IPS-18a (cell line): ENCODE measurements around the gene GTF2IRD1.
"Not testable (repeated sequence)": the region's sequence is repeated elsewhere in the genome, so short reads cannot be mapped to it uniquely, and the experiment has no call there.

Source experiments
- H3K27ac ChIP-seq: one replicate; pipeline ENCODE4 v1.5.1; 2013; ENCODE audit warnings: low read length
- H3K27me3 ChIP-seq: one replicate; pipeline ENCODE4 v1.6.1; 2013; ENCODE audit warnings: mild to moderate bottlenecking, low read length; ENCODE audit not compliant: control insufficient read depth, insufficient read depth
- H3K36me3 ChIP-seq: one replicate; pipeline ENCODE4 v1.6.1; 2013; ENCODE audit warnings: low read depth, low read length; ENCODE audit not compliant: control insufficient read depth
- H3K4me1 ChIP-seq: one replicate; pipeline ENCODE4 v1.6.1; 2013; ENCODE audit warnings: low read depth, low read length; ENCODE audit not compliant: control insufficient read depth
- H3K4me3 ChIP-seq: one replicate; pipeline ENCODE4 v1.5.1; 2013; ENCODE audit warnings: low read length
- H3K9ac ChIP-seq: one replicate; pipeline ENCODE4 v1.6.1; 2013; ENCODE audit warnings: mild to moderate bottlenecking, low read length, moderate library complexity
- H3K9me3 ChIP-seq: one replicate; pipeline ENCODE4 v1.6.1; 2013; ENCODE audit warnings: low read depth, low read length; ENCODE audit not compliant: control insufficient read depth

GTF2IRD1 gene

GRCh38 chr7:74563639-74564038 lies 109.9 kb downstream of the GTF2IRD1 start:
- not testable (repeated sequence) for H3K36me3 ChIP-seq, H3K4me3 ChIP-seq, H3K27me3 ChIP-seq, H3K9me3 ChIP-seq, H3K9ac ChIP-seq, H3K4me1 ChIP-seq, H3K27ac ChIP-seq

- Histone ChIP-seq H3K9ac (no peak overlapping the region), H3K9me3 (no peaks in the 10 kb centered on the region), H3K36me3 (no peaks in the 10 kb centered on the region), H3K4me3 (no peak overlapping the region), H3K27me3 (no peaks in the 10 kb centered on the region), H3K4me1 (no peaks in the 10 kb centered on the region), H3K27ac (no peak overlapping the region)
Measured at GRCh38 chr7:74567318-74567668, 113.6 kb downstream of the GTF2IRD1 start.

- H3K4me1 ChIP-seq, result no peaks in the 10 kb centered on the region
- no peak overlapping the region for H3K27ac ChIP-seq
- H3K27me3 ChIP-seq, result no peaks in the 10 kb centered on the region
- no peak overlapping the region for H3K9ac ChIP-seq
- no peaks in the 10 kb centered on the region for H3K9me3 ChIP-seq
- H3K36me3 ChIP-seq, result no peaks in the 10 kb centered on the region
- no peak overlapping the region for H3K4me3 ChIP-seq
Measured at GRCh38 chr7:74568658-74569057, 115.0 kb downstream of the GTF2IRD1 start.

GRCh38 chr7:74569501-74570075 lies 115.9 kb downstream of the GTF2IRD1 start:
- Histone ChIP-seq H3K4me3 (no peak overlapping the region), H3K9me3 (no peaks in the 10 kb centered on the region), H3K36me3 (no peaks in the 10 kb centered on the region), H3K9ac (no peak overlapping the region), H3K27me3 (no peaks in the 10 kb centered on the region), H3K27ac (no peak overlapping the region), H3K4me1 (no peaks in the 10 kb centered on the region)

GRCh38 chr7:74570533-74571156 lies 116.9 kb downstream of the GTF2IRD1 start:
- H3K9ac ChIP-seq, result no peak overlapping the region
- no peaks in the 10 kb centered on the region for H3K36me3 ChIP-seq
- no peak overlapping the region for H3K4me3 ChIP-seq
- no peaks in the 10 kb centered on the region for H3K9me3 ChIP-seq
- H3K27ac ChIP-seq, result no peak overlapping the region
- H3K27me3 ChIP-seq, result no peaks in the 10 kb centered on the region
- no peaks in the 10 kb centered on the region for H3K4me1 ChIP-seq

- H3K9ac ChIP-seq, result no peak overlapping the region
- no peak overlapping the region for H3K27ac ChIP-seq
- H3K4me1 ChIP-seq, result no peaks in the 10 kb centered on the region
Measured at GRCh38 chr7:74572301-74572979, 118.7 kb downstream of the GTF2IRD1 start.

GRCh38 chr7:74573512-74573911 lies 119.8 kb downstream of the GTF2IRD1 start:
- Histone ChIP-seq H3K36me3 (no peaks in the 10 kb centered on the region), H3K27me3 (no peaks in the 10 kb centered on the region), H3K27ac (no peak overlapping the region), H3K4me1 (no peaks in the 10 kb centered on the region), H3K9me3 (no peaks in the 10 kb centered on the region), H3K4me3 (no peak overlapping the region), H3K9ac (no peak overlapping the region)

More at GRCh38 chr7:74572301-74572979, 118.7 kb downstream of the GTF2IRD1 start:
- Histone ChIP-seq H3K9me3 (no peaks in the 10 kb centered on the region), H3K36me3 (no peaks in the 10 kb centered on the region), H3K27me3 (no peaks in the 10 kb centered on the region), H3K4me3 (no peak overlapping the region)

- Histone ChIP-seq H3K9me3 (no peaks in the 10 kb centered on the region), H3K4me1 (no peaks in the 10 kb centered on the region), H3K4me3 (no peak overlapping the region), H3K36me3 (no peaks in the 10 kb centered on the region), H3K9ac (no peak overlapping the region), H3K27me3 (no peaks in the 10 kb centered on the region), H3K27ac (no peak overlapping the region)
Measured at GRCh38 chr7:74575083-74575784, 121.5 kb downstream of the GTF2IRD1 start.

GRCh38 chr7:74575811-74576210 lies 122.1 kb downstream of the GTF2IRD1 start:
- Histone ChIP-seq H3K36me3 (no peaks in the 10 kb centered on the region), H3K27me3 (no peaks in the 10 kb centered on the region), H3K9me3 (no peaks in the 10 kb centered on the region), H3K9ac (no peak overlapping the region), H3K27ac (no peak overlapping the region), H3K4me1 (no peaks in the 10 kb centered on the region), H3K4me3 (no peak overlapping the region)

- H3K36me3 ChIP-seq, result no peaks in the 10 kb centered on the region
- no peak overlapping the region for H3K27ac ChIP-seq
- no peaks in the 10 kb centered on the region for H3K27me3 ChIP-seq
- H3K9ac ChIP-seq, result no peak overlapping the region
- H3K9me3 ChIP-seq, result no peaks in the 10 kb centered on the region
- no peak overlapping the region for H3K4me3 ChIP-seq
- no peaks in the 10 kb centered on the region for H3K4me1 ChIP-seq
Measured at GRCh38 chr7:74579800-74580685, 126.3 kb downstream of the GTF2IRD1 start.

- H3K27me3 ChIP-seq, result no peaks in the 10 kb centered on the region
- H3K9me3 ChIP-seq, result no peaks in the 10 kb centered on the region
- H3K4me1 ChIP-seq, result no peaks in the 10 kb centered on the region
- no peak overlapping the region for H3K27ac ChIP-seq
- no peak overlapping the region for H3K9ac ChIP-seq
- H3K4me3 ChIP-seq, result no peak overlapping the region
- no peaks in the 10 kb centered on the region for H3K36me3 ChIP-seq
Measured at GRCh38 chr7:74581916-74582440, 128.3 kb downstream of the GTF2IRD1 start.
